Right lobe of liver (tissue), 6 donors: ENCODE results near the gene MTCH1. TPM values are rescaled to one million over a fixed set of nuclear protein-coding genes. Genes with fewer than 3 reads are reported as not detected.

Experiments
- ATAC-seq, 4 donors: fragments of 200-7000 bp; cut with Tn5 transposase; one replicate each; pipeline ENCODE4 v1.9.1; 2020; ENCODE audit warnings: mild to moderate bottlenecking in 4 of 4, moderate library complexity in 4 of 4
- DNase-seq, 3 donors: peaks; one replicate each; pipeline ENCODE4 v3.0.0-alpha.2; 2020
- H3K27ac ChIP-seq, 3 donors: fragments of 200-600 bp; one replicate each; pipeline ENCODE4 v1.8.0; 2022
- H3K27me3 ChIP-seq, 2 donors: fragments of 200-600 bp; one replicate each; pipeline ENCODE4 v1.8.0; 2022
- H3K36me3 ChIP-seq, 4 donors: fragments of 200-600 bp; sonication (generic) in 1 of 4; one replicate each; pipeline versions ENCODE4 v1.5.1 to v1.8.0; 2017 to 2022; ENCODE audit warnings: control low read depth in 1 of 4
- H3K4me1 ChIP-seq, 4 donors: fragments of 200-600 bp; sonication (generic) in 1 of 4; one replicate each; pipeline versions ENCODE4 v1.5.1 to v1.8.0; 2017 to 2022; ENCODE audit warnings: control low read depth in 1 of 4
- H3K4me3 ChIP-seq, 3 donors: fragments of 200-600 bp; one replicate each; pipeline ENCODE4 v1.8.0; 2022
- H3K9me3 ChIP-seq, 4 donors: fragments of 200-600 bp; sonication (generic) in 1 of 4; one replicate each; pipeline versions ENCODE4 v1.5.1 to v1.8.0; 2017 to 2022; ENCODE audit warnings: control low read depth in 1 of 4
- CTCF ChIP-seq, 4 donors: fragments of 200-600 bp in 3 of 4; fragments of 450-650 bp in 1 of 4; IDR thresholded peaks; one replicate each; pipeline versions ENCODE4 v1.5.1 to v1.8.0; 2016 to 2022; ENCODE audit warnings: antibody characterized with exemption in 4 of 4, mild to moderate bottlenecking in 2 of 4
- POLR2A ChIP-seq: fragments of 450-650 bp; IDR thresholded peaks from one replicate; pipeline ENCODE4 v1.6.1; 2017; ENCODE audit warnings: antibody characterized with exemption, mild to moderate bottlenecking
- WGBS: methylation state at CpG from one replicate; pipeline ENCODE4 v1.1.6; 2018; ENCODE audit warnings: low coverage, low lambda C conversion rate; ENCODE audit not compliant: insufficient coverage; ENCODE audit errors: missing lambda C conversion rate; 5-methylcytosine and 5-hydroxymethylcytosine counted together
- intact Hi-C, 2 donors: fragments of 100-400 bp; cut with DNase I; formaldehyde crosslinking; loops; one replicate each; pipeline versions ENCODE4 v1.11.2 to v1.14.1; 2022
- total RNA-seq, 6 experiments: library from RNA; depleted of rRNA in 2 of 6; stranded (reverse); fragments of >200 nt in 2 of 6; fragmentation: NEBNext Ultra II Directional in 3 of 6; extraction: Animal tissue kit (Norgen Biotek cat#: 25700) in 3 of 6; gene quantifications; one replicate each; pipeline versions ENCODE4 v1.1.0 to v1.2.4, GENCODE V29; 2016 to 2023
- donor health status: DM: no; HTN: yes; CAD: no.
- donor health status: DM: no; HTN: no; CAD: no.
- donor health status: DM: no; HTN: no; CAD: no.
- donor health status: DM: no; HTN: yes; CAD: no.
- donor health status: DM: no; HTN: yes; CAD: no.

Gene MTCH1
- total RNA-seq, 6 experiments from 2014 or later = 56.3 to 73.7 (median 63.3) TPM

DNA sequence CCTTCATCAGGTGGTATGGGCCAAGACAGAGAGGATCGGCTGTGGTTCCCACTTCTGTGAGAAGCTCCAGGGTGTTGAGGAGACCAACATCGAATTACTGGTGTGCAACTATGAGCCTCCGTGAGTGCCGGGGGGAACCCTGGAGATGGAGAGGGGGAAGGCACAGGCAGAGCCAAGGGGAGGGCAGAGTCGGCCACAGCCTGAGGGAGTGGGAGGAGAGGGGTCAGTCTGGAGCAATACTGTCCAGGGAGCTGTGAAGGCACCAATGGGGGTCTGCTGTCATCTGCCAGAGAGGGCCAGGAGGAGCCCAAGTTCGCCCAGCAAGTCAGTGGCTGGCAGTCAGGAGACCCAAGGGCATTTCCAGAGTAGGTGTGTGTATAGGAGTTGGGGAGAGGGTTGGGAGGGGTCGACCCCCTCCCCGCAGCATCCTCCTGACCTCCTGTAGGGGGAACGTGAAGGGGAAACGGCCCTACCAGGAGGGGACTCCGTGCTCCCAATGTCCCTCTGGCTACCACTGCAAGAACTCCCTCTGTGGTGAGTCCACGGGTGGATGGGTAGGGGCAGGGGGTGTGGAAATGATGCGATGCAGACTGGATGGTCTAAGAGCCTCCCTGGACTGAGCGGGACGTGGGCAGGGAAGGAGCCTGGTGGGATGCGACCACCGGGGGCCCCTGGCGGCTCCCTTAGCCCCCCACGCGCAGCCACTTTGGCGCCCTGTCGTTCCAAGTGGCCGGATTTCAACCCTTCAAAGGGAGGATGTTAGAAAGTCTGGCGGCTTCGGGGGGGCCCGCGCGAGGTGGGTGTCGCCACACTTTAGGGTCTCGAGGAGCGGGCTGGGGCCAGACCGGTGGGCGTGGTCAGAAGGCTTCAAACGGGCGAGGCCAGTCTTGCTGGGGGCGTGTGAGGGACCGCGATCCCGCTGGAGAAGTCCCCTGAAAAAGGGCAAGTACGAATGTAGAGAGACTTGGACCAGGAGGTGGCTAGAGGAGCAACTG lies 24.3 kb downstream of the MTCH1 start:
- WGBS = 39% methylated on average over 9 of the region's 40 CpGs
- no peak for DNase-seq
- no peak for ATAC-seq
- H3K4me1 ChIP-seq = no peaks in the 10 kb centered on the region
- intact Hi-C loops = no loop called here
- H3K27ac ChIP-seq = no peak overlapping the region
- TF ChIP-seq POLR2A (no peak), CTCF (IDR thresholded peaks at IDR 0.05) (no peak)
- no peaks in the 10 kb centered on the region for H3K36me3 ChIP-seq
- no peak overlapping the region for H3K4me3 ChIP-seq
- H3K27me3 ChIP-seq = no peaks in the 10 kb centered on the region
- H3K9me3 ChIP-seq = no peaks in the 10 kb centered on the region

DNA sequence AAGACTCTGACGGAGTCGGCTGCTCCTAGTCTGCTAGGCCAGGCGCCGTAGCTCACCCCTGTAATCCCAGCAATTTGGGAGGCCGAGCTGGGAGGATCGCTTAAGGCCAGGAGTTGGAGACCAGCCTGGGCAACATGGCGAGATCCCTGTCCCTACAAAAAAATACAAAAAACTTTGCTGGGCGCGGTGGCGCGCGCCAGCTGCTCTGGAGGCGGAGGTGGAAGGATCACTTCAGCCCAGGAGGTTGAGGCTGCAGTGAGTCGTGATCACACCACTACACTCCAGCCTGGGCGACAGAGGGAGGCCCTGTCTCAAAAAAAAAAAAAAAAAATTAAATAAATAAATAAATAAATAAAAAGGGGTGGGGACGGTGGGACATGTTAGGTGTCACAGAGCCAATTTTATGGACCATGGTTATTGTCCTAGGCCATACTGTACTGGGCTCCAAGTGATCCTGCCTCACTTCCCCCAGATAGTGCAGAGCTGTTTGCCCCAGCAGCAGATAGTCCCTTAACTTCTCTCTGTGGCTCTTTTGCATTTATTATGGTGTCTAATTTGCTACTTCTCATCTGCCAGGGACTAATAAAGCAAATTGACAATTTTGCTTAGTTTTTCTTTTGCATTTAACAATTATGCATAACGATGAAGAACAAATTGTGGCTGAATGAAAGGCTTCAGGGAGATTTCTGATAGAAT lies 26.3 kb downstream of the MTCH1 start:
- no peak for TF ChIP-seq CTCF (IDR thresholded peaks at IDR 0.05)
- no peak for TF ChIP-seq POLR2A
- H3K36me3 ChIP-seq = no peaks in the 10 kb centered on the region
- 88% methylated on average over 12 of the region's 17 CpGs for WGBS
- no peak overlapping the region for H3K27ac ChIP-seq
- intact Hi-C loops = no loop called here
- no peaks in the 10 kb centered on the region for H3K4me1 ChIP-seq
- no peaks in the 10 kb centered on the region for H3K27me3 ChIP-seq
- DNase-seq (no peak), ATAC-seq (no peak)
- H3K9me3 ChIP-seq = no peaks in the 10 kb centered on the region
- no peak overlapping the region for H3K4me3 ChIP-seq

DNA sequence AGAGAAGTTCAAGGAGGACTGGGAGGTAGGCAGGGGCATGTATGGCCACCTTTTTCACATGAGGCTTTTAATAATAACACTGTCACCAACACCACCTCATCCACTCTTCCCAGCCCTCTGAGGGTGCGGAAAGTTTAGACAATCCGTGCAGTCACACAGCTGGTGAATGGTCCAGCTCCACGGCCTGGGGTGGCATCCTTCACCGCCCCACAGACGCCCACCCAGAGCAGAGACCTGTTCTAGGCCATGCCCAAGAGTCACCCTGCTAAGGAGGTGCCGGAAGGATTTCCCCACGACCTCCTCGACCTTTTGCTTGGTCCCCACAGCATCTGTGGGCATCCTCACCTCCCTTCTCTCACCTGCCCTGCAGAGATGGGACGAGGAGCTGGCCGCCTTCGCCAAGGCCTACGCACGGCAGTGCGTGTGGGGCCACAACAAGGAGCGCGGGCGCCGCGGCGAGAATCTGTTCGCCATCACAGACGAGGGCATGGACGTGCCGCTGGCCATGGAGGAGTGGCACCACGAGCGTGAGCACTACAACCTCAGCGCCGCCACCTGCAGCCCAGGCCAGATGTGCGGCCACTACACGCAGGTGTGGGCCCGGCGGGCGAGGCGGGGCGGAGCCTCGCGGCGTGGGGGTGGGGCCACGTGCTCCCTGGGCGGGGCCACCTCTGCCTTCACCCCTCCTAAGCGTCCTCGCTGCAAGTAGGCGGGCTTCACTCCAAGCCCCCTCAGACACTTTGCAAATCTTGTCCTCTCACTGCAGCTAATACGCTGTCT lies 27.0 kb downstream of the MTCH1 start:
- Histone ChIP-seq H3K27me3 (no peaks in the 10 kb centered on the region), H3K36me3 (no peaks in the 10 kb centered on the region), H3K9me3 (no peaks in the 10 kb centered on the region), H3K4me1 (no peaks in the 10 kb centered on the region), H3K4me3 (no peak overlapping the region), H3K27ac (no peak overlapping the region)
- TF ChIP-seq CTCF (IDR thresholded peaks at IDR 0.05) = no peak
- no peak for TF ChIP-seq POLR2A
- DNase-seq (no peak), ATAC-seq (no peak)
- intact Hi-C loops = no loop called here
- 79% methylated on average over 10 of the region's 44 CpGs for WGBS

GRCh38 chr6:36957773-36958271 lies 28.2 kb downstream of the MTCH1 start:
- no peaks in the 10 kb centered on the region for H3K36me3 ChIP-seq
- H3K4me3 ChIP-seq = no peak overlapping the region
- ATAC-seq = no peak
- WGBS = no CpG with 5 or more reads among the region's 9 CpGs
- no peaks in the 10 kb centered on the region for H3K27me3 ChIP-seq
- peak in 1 of 3 donors; percentile 38 for DNase-seq
- intact Hi-C loops = no loop called here
- H3K4me1 ChIP-seq = no peaks in the 10 kb centered on the region
- no peak for TF ChIP-seq POLR2A
- no peak for TF ChIP-seq CTCF (IDR thresholded peaks at IDR 0.05)
- H3K9me3 ChIP-seq = no peaks in the 10 kb centered on the region
- no peak overlapping the region for H3K27ac ChIP-seq
